KMS-11 (cell line): ENCODE results near the gene CNIH4.

Experiments
- H2AFZ ChIP-seq: fragments of 200-600 bp; sonication (generic); 2 replicates; pipeline ENCODE4 v1.6.1; 2016; ENCODE audit warnings: antibody characterized with exemption, mixed run types, low read depth
- H3K27ac ChIP-seq: fragments of 200-600 bp; sonication (generic); 2 replicates; pipeline ENCODE4 v1.6.1; 2016; ENCODE audit warnings: mild to moderate bottlenecking, mixed run types
- H3K27me3 ChIP-seq: fragments of 200-600 bp; sonication (generic); 2 replicates; pipeline ENCODE4 v1.6.1; 2017; ENCODE audit warnings: mild to moderate bottlenecking, low read depth, mixed run types, moderate library complexity; ENCODE audit not compliant: insufficient read depth
- H3K36me3 ChIP-seq: fragments of 200-600 bp; sonication (generic); 2 replicates; pipeline ENCODE4 v1.6.1; 2017; ENCODE audit warnings: mild to moderate bottlenecking, mixed run types; ENCODE audit not compliant: insufficient read depth
- H3K4me1 ChIP-seq: fragments of 200-600 bp; sonication (generic); 2 replicates; pipeline ENCODE4 v1.6.1; 2016; ENCODE audit warnings: mild to moderate bottlenecking, low read depth, mixed run types; ENCODE audit not compliant: poor library complexity, severe bottlenecking
- H3K4me2 ChIP-seq: fragments of 200-600 bp; sonication (generic); 2 replicates; pipeline ENCODE4 v1.7.0; 2016; ENCODE audit warnings: mild to moderate bottlenecking, mixed run types
- H3K4me3 ChIP-seq: fragments of 200-600 bp; sonication (generic); IDR thresholded peaks from 2 replicates; pipeline ENCODE4 v1.6.1; 2017; ENCODE audit warnings: low read depth, low read length, mixed read lengths; ENCODE audit not compliant: insufficient read depth
- H3K79me2 ChIP-seq: fragments of 200-600 bp; sonication (generic); 2 replicates; pipeline ENCODE4 v1.6.1; 2016; ENCODE audit warnings: low read depth, mixed run types; ENCODE audit not compliant: insufficient read depth
- H3K9ac ChIP-seq: fragments of 200-600 bp; sonication (generic); 2 replicates; pipeline ENCODE4 v1.6.1; 2016; ENCODE audit warnings: mild to moderate bottlenecking, mixed run types
- H4K20me1 ChIP-seq: fragments of 200-600 bp; sonication (generic); 2 replicates; pipeline ENCODE4 v1.6.1; 2016; ENCODE audit warnings: mild to moderate bottlenecking, mixed run types; ENCODE audit not compliant: insufficient read depth
- CTCF ChIP-seq: fragments of 200-600 bp; sonication (generic); conservative IDR thresholded peaks from 2 replicates; pipeline ENCODE4 v1.6.1; 2017; ENCODE audit warnings: low read depth, mild to moderate bottlenecking, antibody characterized with exemption, low read length, moderate library complexity, mixed read lengths

The CNIH4 gene

GRCh38 chr1:224373008-224373590, 16.4 kb downstream of the CNIH4 start:
- H3K79me2 ChIP-seq = no peaks in the 10 kb centered on the region
- H3K27ac ChIP-seq = peak overlapping the region; percentile 33; the same call in 1 of the 2 replicates
- no peak overlapping the region; the same call in 1 of the 2 replicates for H3K4me2 ChIP-seq
- H3K4me3 ChIP-seq = no peak overlapping the region
- H2AFZ ChIP-seq = no peak overlapping the region
- no peak overlapping the region for H3K9ac ChIP-seq
- H3K4me1 ChIP-seq = peaks cover 59% of the 10 kb centered on the region
- H4K20me1 ChIP-seq = no peaks in the 10 kb centered on the region
- no peaks in the 10 kb centered on the region; the same call in 1 of the 2 replicates for H3K36me3 ChIP-seq
- no peak for TF ChIP-seq CTCF
- no peaks in the 10 kb centered on the region for H3K27me3 ChIP-seq

- Histone ChIP-seq H3K9ac (no peak overlapping the region), H3K27me3 (no peaks in the 10 kb centered on the region), H2AFZ (no peak overlapping the region), H3K27ac (no peak overlapping the region), H3K4me2 (no peak overlapping the region), H3K36me3 (no peaks in the 10 kb centered on the region; the same call in 1 of the 2 replicates), H3K79me2 (no peaks in the 10 kb centered on the region), H3K4me1 (peaks cover 66% of the 10 kb centered on the region), H4K20me1 (no peaks in the 10 kb centered on the region), H3K4me3 (no peak overlapping the region)
- TF ChIP-seq CTCF = no peak
Measured at GRCh38 chr1:224375059-224375458, 18.4 kb downstream of the CNIH4 start.

- Histone ChIP-seq H2AFZ (no peak overlapping the region), H3K4me3 (no peak overlapping the region), H3K4me1 (peaks cover 68% of the 10 kb centered on the region), H3K27ac (peak overlapping the region; percentile 54), H3K4me2 (peak overlapping the region; percentile 23), H3K79me2 (no peaks in the 10 kb centered on the region), H3K9ac (no peak overlapping the region), H3K36me3 (no peaks in the 10 kb centered on the region), H3K27me3 (no peaks in the 10 kb centered on the region), H4K20me1 (no peaks in the 10 kb centered on the region)
- TF ChIP-seq CTCF = no peak
Measured at GRCh38 chr1:224377676-224378006, 21.0 kb downstream of the CNIH4 start.

GRCh38 chr1:224378855-224379631, 22.4 kb downstream of the CNIH4 start:
- Histone ChIP-seq H3K36me3 (no peaks in the 10 kb centered on the region), H3K27me3 (no peaks in the 10 kb centered on the region), H3K9ac (no peak overlapping the region), H3K4me3 (no peak overlapping the region), H2AFZ (no peak overlapping the region), H3K27ac (no peak overlapping the region), H4K20me1 (no peaks in the 10 kb centered on the region), H3K4me1 (peaks cover 54% of the 10 kb centered on the region), H3K79me2 (no peaks in the 10 kb centered on the region), H3K4me2 (no peak overlapping the region)
- TF ChIP-seq CTCF = no peak
